Uterus (tissue), 4 donors: ENCODE data around the gene CRISPLD2. TPM values are rescaled to one million over a fixed set of nuclear protein-coding genes. Genes with fewer than 3 reads are reported as not detected.

Experiments used
- DNase-seq, 2 donors: peaks; one replicate each; pipeline ENCODE4 v3.0.0-alpha.2; 2019 to 2020
- H3K27ac ChIP-seq, 2 donors: fragments of 200-600 bp; sonication (generic); 1 replicate in 1 of 2; 2 replicates in 1 of 2; pipeline ENCODE4 v1.5.1; 2016 to 2018
- H3K27me3 ChIP-seq, 2 donors: fragments of 200-600 bp; sonication (generic); one replicate each; pipeline ENCODE4 v1.5.1; 2018 to 2019; ENCODE audit warnings: control low read depth in 1 of 2
- H3K36me3 ChIP-seq, 2 donors: fragments of 200-600 bp; sonication (generic); one replicate each; pipeline ENCODE4 v1.5.1; 2019; ENCODE audit warnings: control low read depth in 1 of 2
- H3K4me1 ChIP-seq, 2 donors: fragments of 200-600 bp; sonication (generic); one replicate each; pipeline ENCODE4 v1.5.1; 2018 to 2019; ENCODE audit warnings: control low read depth in 1 of 2
- H3K4me3 ChIP-seq, 2 donors: fragments of 200-600 bp; sonication (generic); 1 replicate in 1 of 2; 2 replicates in 1 of 2; pipeline ENCODE4 v1.5.1; 2018 to 2019; ENCODE audit warnings: mild to moderate bottlenecking in 1 of 2
- H3K9me3 ChIP-seq, 2 donors: fragments of 200-600 bp; sonication (generic); one replicate each; pipeline ENCODE4 v1.5.1; 2019; ENCODE audit warnings: control low read depth in 1 of 2
- POLR2A ChIP-seq, 2 donors: fragments of 450-650 bp; IDR thresholded peaks; one replicate each; pipeline ENCODE4 v1.6.1; 2016; ENCODE audit warnings: antibody characterized with exemption in 2 of 2, mild to moderate bottlenecking in 1 of 2, moderate library complexity in 1 of 2
- intact Hi-C: fragments of 100-400 bp; cut with DNase I; formaldehyde crosslinking; loops from one replicate; pipeline ENCODE4 v1.15.1; 2023; ENCODE audit warnings: low total_unique reads
- total RNA-seq, 4 donors: library from RNA; depleted of rRNA in 3 of 4; stranded (reverse); fragments of >200 nt in 3 of 4; gene quantifications; one replicate each; pipeline versions ENCODE4 v1.1.0 to v1.2.4, GENCODE V29; 2014 to 2023
- TF ChIP-seq, protein P1 (sequence below), 4 experiments: fragments of 200-600 bp in 2 of 4; fragments of 450-650 bp in 2 of 4; sonication (generic) in 2 of 4; IDR thresholded peaks; one replicate each; pipeline ENCODE4 v1.5.1; 2016 to 2019; ENCODE audit warnings: antibody characterized with exemption in 4 of 4, mild to moderate bottlenecking in 2 of 4, moderate library complexity in 1 of 4
- donor health status: DM: yes; HTN: yes; CAD: no.

The CRISPLD2 gene
- total RNA-seq, 4 donors from 2014 or later: 108 to 441 (median 190) TPM

DNA sequence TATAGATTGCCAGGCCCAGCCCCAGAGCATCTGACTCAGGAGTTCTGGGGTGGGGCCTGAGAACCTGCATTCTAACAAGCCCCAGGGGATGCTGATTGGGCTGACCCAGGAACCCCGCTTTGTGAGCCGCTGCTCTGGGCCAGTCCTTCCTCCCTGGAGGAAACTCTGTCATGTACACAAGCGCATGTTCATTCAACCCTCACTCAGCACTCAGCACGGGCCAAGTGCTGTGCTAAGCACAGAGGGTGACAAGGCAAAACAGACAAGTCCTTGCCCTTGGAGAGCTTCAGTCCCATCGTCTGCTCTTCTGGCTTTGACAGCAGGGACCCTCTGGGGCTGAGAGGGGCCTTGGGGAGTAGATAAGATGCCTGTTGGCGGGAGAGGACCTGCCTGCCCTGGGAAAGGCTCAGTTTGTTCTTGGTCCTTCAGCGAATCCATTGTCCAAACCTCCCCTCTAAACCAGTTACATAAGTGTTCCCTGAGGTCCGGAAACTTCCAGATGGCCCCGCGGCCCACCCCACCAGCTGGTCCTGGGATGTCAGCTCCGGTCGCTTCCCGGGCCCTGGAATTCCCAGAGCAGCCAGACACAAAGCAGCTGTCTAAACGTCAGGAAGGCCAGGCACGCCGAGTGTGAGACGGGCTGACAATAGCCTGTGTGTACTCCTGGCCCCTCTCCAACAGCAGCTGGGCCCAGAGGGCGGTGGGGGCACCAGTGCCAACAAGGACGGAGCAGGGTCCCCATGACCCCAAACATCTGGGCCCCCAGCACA lies 102.8 kb downstream of the CRISPLD2 start:
- Histone ChIP-seq H3K4me1 (no peaks in the 10 kb centered on the region), H3K27me3 (no peaks in the 10 kb centered on the region), H3K9me3 (no peaks in the 10 kb centered on the region), H3K36me3 (no peaks in the 10 kb centered on the region), H3K27ac (peak overlapping the region; percentile 65 to 72), H3K4me3 (no peak overlapping the region)
- DNase-seq: peak; percentile 80 to 81
- TF ChIP-seq POLR2A (IDR thresholded peaks at IDR 0.05): no peak
- TF ChIP-seq, protein P1, sequence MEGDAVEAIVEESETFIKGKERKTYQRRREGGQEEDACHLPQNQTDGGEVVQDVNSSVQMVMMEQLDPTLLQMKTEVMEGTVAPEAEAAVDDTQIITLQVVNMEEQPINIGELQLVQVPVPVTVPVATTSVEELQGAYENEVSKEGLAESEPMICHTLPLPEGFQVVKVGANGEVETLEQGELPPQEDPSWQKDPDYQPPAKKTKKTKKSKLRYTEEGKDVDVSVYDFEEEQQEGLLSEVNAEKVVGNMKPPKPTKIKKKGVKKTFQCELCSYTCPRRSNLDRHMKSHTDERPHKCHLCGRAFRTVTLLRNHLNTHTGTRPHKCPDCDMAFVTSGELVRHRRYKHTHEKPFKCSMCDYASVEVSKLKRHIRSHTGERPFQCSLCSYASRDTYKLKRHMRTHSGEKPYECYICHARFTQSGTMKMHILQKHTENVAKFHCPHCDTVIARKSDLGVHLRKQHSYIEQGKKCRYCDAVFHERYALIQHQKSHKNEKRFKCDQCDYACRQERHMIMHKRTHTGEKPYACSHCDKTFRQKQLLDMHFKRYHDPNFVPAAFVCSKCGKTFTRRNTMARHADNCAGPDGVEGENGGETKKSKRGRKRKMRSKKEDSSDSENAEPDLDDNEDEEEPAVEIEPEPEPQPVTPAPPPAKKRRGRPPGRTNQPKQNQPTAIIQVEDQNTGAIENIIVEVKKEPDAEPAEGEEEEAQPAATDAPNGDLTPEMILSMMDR (IDR thresholded peaks at IDR 0.05): no peak
- intact Hi-C loops: no loop called here

DNA sequence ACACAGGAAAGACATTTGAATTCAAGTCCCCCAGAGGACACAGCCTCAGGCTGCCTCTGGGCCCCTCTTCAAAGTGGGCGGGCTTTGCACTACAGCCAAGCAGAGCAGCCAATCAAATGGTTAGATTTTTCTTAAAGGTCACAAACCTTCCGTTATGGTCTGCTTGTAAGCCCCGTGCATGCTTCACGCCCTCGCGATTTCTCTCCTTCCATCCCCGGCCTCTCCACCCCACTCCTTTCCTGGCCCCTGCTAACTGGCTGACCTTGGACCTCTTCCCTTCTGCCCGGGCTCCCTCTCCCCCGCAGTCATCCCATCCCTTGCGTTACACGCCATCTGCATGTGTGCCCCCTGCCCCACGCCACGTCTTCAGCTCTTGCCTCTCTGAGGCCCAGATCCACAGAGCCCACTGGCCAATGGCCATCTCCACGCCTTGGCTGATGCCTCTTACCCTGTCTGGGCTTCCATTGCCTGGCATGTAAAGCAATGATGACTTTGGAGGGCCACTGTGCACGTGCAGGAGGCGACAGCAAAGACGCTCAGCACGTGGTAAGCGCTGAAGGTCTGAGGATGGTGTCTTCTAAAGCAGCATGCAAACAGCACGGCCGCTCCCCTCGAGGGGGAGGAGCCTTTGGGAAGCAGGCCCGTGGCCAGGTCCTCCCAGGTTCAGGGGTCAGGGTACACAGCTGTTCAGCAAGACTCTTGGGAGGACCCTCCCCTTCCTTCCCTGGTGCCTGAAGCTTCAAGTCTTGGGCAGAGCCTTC lies 104.7 kb downstream of the CRISPLD2 start:
- intact Hi-C loops: no loop called here
- H3K36me3 ChIP-seq: no peaks in the 10 kb centered on the region
- no peak overlapping the region for H3K4me3 ChIP-seq
- H3K27me3 ChIP-seq: no peaks in the 10 kb centered on the region
- no peaks in the 10 kb centered on the region for H3K9me3 ChIP-seq
- no peak for TF ChIP-seq POLR2A (IDR thresholded peaks at IDR 0.05)
- TF ChIP-seq, protein P1 (IDR thresholded peaks at IDR 0.05): no peak
- H3K27ac ChIP-seq: peak overlapping the region; percentile 65 to 72
- peaks cover 0 to 9% of the 10 kb centered on the region in 2 donors for H3K4me1 ChIP-seq
- peak in 1 of 2 donors; percentile 90 for DNase-seq

GRCh38 chr16:84925092-84925772 lies 105.4 kb downstream of the CRISPLD2 start:
- Histone ChIP-seq H3K4me3 (no peak overlapping the region), H3K27me3 (no peaks in the 10 kb centered on the region), H3K27ac (peak overlapping the region; percentile 46 to 65), H3K4me1 (peaks cover 0 to 9% of the 10 kb centered on the region in 2 donors), H3K9me3 (no peaks in the 10 kb centered on the region), H3K36me3 (no peaks in the 10 kb centered on the region)
- intact Hi-C loops: no loop called here
- DNase-seq: peak in 1 of 2 donors; percentile 65
- TF ChIP-seq, protein P1 (IDR thresholded peaks at IDR 0.05): peak; percentile 52 to 58 (median 55)
- TF ChIP-seq POLR2A (IDR thresholded peaks at IDR 0.05): no peak

- intact Hi-C loops: no loop called here
- Histone ChIP-seq H3K4me3 (no peak overlapping the region), H3K27me3 (no peaks in the 10 kb centered on the region), H3K9me3 (no peaks in the 10 kb centered on the region), H3K27ac (peak overlapping the region in 1 of 2 donors; percentile 46), H3K36me3 (no peaks in the 10 kb centered on the region), H3K4me1 (peaks cover 0 to 9% of the 10 kb centered on the region in 2 donors)
- peak in 1 of 2 donors; percentile 18 for DNase-seq
- TF ChIP-seq POLR2A (IDR thresholded peaks at IDR 0.05): no peak
- TF ChIP-seq, protein P1 (IDR thresholded peaks at IDR 0.05): no peak
Measured at GRCh38 chr16:84925773-84926372, 106.1 kb downstream of the CRISPLD2 start.
